Measurements from ENCODE around the gene NPB. TPM values are rescaled to one million over a fixed set of nuclear protein-coding genes. Genes with fewer than 3 reads are reported as not detected.

NPB gene
- polyA plus RNA-seq, 1 donor: 0.90 TPM

DNA sequence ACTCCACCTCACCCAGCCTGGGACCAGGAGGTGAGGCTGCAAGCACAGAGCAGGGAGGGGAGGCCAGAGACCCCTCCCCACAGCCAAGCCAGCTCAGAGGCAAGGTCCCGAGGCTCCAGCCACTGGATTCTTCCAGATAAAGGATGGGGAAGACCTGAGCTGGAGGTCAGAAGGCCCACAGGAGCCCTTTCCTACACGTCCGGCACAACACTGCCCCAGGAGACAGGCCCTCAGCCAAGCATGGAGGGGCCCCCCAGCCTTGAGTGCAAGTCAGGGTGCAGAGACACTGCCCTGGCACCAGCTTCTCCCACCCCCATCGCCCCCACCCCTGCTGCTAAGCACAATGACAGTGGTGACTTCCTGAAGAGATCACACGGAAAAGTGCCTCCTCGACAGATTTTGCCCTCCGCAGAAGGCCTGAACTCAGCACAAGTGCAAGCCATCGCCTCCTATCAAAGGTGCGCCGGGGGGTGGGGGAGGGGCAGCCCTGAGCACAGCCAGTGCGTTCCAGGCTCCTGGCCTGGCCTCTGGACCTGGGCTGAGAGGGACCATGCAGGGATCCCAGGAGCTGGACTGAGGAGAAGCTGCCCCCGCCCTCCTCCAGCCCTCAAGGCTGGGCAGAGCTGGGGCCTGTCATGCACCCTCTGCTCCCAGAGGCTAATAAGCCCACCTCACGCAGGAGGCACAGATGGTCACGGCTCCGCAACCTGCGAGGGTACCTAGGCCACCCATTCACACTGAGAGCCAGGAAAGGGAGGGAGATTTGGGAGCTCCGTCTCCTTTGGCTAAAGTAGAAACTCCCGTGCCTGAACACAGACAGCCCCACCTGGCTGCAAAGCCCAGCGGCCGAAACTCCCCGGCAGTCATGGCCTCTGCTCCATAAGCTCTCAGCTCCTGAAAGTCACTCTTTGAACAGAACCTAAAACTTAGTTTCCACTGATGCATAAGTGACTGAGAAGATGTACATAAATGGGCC, 22.8 kb downstream of the NPB start:
- no peak for DNase-seq

GRCh38 chr17:81925860-81926450, 23.9 kb downstream of the NPB start:
- no peak for DNase-seq

GRCh38 chr17:81926451-81927151, 24.6 kb downstream of the NPB start:
- DNase-seq: no peak

- DNase-seq: no peak
Observed at GRCh38 chr17:81927152-81927652, 25.2 kb downstream of the NPB start.

DNA sequence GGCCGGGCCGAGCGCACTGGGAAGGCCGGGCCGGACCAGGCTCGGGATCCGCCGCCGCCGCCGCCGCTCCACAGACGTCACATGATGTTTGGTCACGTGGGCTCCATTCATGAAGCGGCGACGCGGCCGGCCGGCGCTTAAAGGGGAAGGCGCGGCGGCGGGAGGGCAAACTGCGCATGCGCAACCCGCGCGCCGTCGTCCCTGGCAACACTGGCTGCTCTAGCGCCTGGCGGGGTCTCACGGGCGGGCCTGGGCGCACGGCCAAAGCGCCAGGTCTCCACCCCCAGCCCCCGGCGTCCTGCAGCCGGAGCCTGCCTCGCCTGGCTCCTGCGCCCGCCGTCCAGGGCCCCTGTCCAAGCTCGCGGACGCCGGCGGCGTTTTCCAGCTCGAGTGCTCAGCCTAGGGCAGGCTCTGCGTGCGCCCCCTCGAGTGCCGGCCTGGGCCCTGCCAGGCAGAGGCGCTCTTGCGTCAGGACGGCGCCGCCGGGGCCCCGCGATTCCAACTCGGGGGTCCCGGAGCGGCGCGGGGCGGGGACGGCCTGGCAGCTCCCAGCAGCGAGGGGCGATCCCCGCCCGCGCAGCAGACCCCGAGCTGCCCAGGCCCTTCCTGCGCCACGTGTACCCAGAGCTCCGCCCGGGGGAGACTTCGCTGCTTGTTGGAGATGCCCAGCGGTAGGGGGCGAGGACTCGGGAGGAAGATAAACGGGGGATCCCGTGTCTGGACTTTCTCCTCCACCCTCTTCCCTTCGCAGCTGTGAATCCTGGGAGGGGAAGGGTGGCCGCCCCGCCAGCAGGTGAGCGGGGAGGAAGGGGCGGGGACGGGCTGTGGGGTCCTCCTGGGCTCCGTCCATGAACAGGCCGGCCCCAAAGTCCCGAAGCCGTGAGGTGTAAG, 25.9 kb downstream of the NPB start, which contains the start of gene MAFG:
TSS of gene MAFG (minus strand) at position 83 of the 891 bp plus-strand sequence. CDS start 4,550 bp downstream, outside the sequence.
- DNase-seq: peak; percentile 97

DNA sequence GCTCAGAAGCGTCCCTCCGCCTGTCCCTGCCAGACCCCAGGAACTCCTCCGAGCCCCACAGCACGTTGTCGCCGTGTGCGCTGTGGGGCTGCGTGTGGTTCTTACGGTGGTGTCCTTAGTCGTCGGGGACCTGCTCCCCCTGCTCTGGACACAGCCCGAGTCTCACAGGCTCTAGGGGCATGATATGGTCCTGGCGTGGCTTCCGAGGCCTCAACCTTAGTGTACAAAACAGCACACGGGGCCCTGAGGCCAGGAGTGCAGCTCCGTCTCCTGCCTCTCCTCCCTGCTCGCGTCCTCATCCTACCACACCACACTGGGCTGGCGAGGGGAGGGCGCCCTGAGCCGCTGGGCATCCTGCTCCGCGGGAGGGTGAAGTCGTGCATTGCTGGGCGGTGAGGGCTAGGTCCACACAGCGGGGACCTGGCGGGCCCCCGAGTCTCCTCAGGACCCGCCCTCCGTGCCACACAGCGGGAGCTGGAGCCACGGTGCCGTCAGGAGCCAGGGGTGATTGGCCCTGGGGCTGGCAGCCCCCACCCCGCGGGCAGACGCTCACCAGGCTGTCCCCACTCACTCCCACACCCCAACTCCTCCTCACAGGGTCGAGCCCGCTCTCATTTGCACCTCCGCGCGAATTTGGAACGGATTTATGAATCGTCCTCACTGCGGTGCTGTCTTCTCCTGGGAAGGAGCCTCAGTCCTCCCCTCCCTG, 26.7 kb downstream of the NPB start:
- no peak for DNase-seq

DNA sequence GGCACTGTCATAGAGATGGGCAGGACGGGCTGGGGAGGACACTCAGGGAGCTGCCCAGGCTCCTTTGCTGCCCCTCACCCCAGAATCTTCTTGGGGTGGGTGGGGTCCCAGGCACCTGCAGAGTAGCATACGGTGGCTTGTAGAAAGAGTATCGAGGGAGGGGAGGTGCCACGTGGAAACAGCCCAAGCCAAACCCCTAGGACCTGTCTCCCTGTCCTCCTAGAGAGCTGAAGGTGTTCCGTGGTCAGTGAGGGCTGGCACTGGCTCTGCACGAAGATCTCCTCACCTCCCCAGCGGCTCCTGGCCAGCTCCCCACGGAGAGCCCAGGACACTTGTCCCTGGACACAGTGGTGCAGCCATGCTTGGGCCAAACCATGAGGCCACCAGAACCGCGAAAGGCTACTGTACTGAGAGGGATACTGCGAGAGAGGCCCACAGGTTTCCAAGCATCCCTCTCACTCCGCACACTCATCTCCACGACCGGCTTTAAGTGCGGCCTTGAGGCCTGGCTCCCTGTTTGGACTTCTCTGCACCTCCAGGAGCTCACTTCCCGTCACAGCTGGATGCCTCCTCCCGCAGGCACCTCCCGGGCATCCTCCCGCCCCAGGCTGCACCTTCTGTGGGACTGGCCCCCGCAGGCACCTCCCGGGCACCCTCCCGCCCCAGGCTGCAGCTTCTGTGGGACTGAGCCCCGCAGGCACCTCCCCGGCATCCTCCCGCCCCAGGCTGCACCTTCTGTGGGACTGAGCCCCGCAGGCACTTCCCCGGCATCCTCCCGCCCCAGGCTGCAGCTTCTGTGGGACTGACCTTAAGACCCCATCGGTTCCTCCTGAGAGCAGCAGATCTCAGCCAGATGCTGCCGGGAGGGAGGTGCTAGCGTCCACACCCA, 27.5 kb downstream of the NPB start:
- no peak for DNase-seq

- no peak for DNase-seq
Observed at GRCh38 chr17:81930142-81931125, 28.4 kb downstream of the NPB start.

- no peak for DNase-seq
Observed at GRCh38 chr17:81931189-81931556, 29.1 kb downstream of the NPB start.

- DNase-seq: no peak
Observed at GRCh38 chr17:81931557-81932332, 29.7 kb downstream of the NPB start.

DNA sequence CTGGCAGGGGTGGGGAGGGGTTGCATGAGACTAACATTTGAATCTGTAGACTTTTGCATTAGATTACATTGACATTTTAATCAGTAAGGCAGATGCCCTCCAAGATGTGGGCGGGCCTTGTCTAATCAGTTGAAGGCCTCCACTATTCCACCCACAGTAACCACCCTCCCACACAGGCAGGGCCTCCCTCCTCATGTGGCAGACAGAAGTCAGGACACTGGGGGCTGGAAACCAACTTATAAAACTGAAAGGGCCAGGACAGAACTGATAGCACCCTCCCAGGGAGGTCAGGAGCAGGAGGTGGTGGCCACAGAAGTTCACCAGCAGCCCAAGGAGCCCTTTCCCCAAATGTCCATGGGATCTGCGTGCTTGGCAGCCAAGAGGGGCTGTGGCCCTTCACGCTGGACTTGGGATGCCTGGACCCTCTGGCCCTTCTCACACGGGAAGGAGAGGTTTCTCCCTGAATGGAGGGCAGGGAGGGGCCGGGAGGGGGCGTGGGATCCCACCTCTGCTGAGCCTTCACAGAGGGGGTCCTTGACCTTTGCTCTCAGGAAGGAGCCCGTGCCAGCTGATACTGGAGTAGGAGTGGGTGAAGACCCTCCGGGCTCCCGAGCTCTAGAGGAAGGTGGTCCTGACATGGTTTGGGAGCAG, 30.4 kb downstream of the NPB start:
- DNase-seq: no peak

- DNase-seq: no peak
Observed at GRCh38 chr17:81933178-81933699, 31.2 kb downstream of the NPB start.

GRCh38 chr17:81934098-81934757, 32.2 kb downstream of the NPB start:
- no peak for DNase-seq

DNA sequence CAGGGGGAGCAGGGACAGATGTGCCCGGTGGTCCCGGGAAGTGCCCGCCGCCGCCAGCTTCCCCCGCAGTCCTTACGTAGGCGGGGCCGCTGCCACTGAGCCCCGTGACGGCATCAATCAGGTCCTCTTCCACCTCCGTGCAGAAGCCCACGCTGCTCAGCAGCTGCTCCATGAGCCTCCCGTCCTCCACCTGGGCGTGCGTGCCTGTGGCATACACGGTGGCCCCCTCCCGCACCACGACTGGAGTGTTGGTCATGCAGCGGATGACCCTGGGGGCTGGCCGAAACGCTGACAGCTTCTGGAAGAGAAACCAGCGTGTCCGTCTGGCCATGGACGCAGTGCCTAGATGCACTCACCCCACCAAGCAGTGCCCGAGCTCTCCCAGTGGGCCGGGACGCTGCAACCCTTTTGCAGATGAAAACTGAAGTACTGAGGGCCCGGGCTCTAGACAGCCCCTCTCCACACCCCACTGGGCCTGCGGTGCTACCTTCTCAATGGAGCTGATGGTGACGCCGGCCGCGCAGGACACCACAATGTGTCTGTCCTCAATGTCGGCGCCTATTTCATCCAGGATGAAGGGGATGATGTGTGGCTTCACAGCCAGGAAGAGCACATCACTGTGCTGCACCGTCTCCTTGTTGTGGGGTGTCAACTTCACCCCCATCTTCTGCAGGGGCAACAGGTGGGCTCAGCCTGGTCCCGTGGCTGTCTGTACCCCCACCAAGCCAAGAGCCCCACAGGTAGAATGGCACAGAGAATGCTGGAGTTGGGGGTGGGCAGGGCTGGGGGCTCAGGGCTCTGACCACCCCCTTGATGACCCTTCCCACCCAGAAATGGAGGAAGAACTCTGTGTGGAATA, 33.0 kb downstream of the NPB start:
- no peak for DNase-seq

DNA sequence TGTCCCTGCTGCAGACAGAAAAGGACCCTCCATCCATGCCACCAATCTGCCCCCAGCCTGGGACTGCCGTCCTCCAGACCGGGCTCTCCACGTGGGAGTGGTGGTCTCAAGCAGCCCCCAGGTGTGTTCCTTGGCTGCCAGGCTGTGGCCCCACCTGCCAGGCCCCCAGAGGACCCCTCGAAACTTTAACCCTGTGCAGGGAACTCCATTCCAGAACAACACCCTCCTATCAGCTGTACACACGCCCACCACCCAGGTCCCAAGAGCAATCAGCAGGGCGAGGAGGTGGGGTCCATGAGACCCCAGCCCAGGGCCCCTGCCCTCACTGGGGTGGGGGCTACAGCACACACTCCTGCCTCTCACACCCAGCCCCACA, 33.7 kb downstream of the NPB start:
- no peak for DNase-seq

Data from left kidney (tissue), 2 donors.